Measurements from ENCODE around the gene FITM1.

- no peak for TF ChIP-seq CTCF (IDR thresholded peaks at IDR 0.05)
- TF ChIP-seq POLR2A (IDR thresholded peaks at IDR 0.05): no peak
- TF ChIP-seq EP300 (IDR thresholded peaks at IDR 0.05): no peak
- TF ChIP-seq POLR2AphosphoS5 (IDR thresholded peaks at IDR 0.05): no peak
These were observed 47.4 kb downstream of the FITM1 start for GRCh38 chr14:24177891-24178290.
